Activated CD8-positive, alpha-beta memory T cell treated with anti-CD3 and anti-CD28 coated beads for 48 hours (primary cell): ENCODE results near the gene THEM5.

Experiments used
- DNase-seq, 3 experiments: peaks; one replicate each; pipeline ENCODE4 v3.0.0-alpha.2; 2020; ENCODE audit warnings: low read depth in 2 of 3, low spot score in 2 of 3

THEM5 gene

DNA sequence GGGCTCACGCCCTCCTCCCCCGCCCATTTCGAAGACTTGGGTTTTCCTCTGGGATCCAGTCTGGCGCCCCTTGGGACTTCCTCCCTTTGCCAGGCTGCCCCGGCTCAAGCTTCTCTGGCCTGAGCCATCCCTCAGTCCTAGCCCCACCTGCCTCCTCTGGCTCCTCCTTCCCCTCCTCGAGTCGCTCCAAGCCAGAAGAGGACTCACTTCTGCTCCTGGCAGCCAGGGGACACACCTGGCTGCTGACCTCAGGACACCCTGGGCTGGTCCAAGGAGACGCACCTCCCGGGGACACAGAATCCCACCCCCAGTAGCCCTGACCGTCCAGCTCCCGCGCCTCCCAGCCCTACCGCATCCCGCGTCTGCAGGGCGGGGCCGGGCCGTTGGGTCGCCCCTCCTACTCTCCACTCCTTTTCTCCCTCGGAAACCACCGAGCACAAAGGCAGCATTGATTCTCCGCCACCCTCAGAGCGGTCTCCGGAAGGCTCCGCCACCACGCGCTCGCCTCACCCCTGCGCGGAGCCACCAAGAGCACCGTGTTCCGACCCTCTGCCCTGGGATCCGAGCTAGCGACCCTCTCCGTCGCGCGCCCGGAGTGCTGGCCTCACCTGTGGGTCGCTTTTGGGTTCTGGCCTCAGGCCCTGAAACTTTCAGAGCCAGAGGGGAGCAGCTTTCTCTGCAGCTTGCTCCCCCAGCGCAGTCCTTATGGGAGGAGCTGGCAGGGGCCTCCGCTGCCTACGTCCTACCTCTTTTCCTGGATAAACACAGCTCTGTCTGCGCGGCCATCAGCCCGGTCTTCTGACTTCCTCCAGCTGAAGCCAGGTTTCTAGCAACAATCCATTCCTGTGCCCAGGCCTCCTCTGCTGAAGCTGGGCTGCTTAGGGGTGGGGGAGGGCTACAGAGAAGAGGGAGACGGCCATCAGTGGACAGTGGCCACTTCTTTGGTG is 13.8 kb downstream of the THEM5 start, which contains the start of gene C2CD4D:
Gene C2CD4D, minus strand, starts transcription at position 364 of the 947 bp plus-strand sequence. CDS start 831 bp downstream, outside the sequence.
- peak in 1 of 3 experiments; percentile 55 for DNase-seq

DNA sequence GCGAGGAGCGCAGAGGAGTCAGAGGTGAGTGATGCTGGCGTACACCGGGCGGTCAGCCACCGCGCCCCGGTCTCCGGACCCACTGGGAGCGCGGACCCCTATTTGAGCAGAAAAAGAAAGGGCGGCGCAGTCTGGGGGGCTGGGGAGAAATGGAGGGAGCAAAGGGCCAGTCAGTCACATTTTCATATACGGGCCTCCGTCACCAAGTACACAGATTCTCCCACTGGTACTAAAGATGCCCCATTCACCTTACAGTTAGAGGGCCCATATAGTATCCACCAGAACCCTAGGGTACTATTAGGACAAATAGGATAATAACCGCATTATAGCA is 14.5 kb downstream of the THEM5 start:
- no peak for DNase-seq

DNA sequence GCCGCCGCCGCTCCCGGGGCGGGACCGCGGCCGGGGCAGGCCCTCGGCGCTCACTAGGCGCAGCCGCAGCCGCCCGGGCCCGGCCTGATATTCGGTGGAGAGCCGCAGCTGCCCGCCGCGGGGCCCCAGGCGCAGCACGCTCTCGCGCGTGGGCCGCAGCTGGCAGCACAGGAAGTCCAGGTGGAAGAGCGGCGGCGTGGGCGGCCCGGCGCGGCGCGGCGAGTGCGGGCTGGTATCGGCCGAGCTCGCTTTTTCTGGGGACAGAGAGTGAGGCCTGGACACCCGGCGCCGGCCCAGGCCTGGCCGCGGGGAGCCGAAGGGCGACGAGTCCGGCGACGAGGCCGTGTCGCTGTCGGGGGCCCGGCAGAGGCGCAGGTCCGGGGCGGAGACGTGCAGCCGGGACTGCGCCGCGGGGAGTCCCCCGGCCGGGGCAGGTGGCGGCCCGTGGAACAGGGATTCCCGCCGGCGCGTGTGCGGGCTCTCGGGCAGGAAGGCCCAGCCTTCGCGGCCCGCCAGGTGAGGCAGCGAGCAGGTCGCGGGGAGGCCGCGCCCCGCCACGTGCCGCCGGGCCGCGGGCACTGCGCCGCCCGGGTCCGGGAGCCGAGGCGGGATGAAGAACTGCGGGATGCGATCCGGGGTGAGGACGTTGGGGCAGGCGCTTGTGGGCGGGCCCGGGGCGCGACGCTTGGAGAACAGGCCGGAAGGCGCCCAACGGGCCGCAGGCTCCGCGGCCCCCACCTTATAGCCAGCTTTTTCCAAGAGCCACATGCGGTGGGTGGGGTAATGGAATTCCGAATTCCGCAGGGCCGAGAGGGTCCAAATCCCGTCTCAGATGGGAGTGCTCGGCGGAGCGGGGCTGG is 15.1 kb downstream of the THEM5 start:
- no peak for DNase-seq

DNA sequence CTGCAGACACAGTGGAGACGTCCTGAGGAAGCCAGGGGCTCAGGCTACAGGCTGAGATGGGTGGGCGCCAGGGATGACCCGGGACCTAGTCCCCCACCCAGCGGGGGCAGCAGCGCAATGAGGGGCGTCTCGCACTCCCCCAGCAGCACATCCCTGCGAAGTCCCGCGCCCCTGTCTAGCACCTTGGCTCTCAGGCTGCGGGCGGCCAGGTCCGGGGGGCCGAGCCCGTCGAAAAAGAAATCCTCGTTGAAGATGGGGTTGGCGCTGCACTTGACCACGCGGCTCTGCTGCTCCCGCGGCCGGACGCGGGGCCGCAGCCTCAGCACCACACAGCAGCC is 15.7 kb downstream of the THEM5 start:
- DNase-seq, result no peak

DNA sequence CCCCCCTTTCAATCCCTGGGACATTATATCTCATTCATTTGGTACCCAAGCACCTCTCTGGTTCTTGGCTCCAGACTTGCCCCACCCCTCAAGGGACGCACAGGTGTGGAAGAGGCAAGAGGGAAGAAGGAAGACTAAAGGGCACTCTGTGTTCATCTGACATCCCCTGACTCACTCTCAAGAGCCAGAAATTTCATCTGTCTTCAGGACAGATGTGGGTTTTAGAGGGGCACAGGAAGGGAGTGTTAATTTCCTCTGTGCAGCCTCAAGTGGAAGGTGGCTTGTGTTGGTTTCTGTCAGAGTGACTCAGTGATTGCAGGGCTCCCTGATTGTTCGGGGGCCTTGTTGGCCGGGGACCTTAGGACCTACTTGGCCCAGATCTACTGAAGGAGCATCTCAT is 16.3 kb downstream of the THEM5 start:
- DNase-seq, result no peak

DNA sequence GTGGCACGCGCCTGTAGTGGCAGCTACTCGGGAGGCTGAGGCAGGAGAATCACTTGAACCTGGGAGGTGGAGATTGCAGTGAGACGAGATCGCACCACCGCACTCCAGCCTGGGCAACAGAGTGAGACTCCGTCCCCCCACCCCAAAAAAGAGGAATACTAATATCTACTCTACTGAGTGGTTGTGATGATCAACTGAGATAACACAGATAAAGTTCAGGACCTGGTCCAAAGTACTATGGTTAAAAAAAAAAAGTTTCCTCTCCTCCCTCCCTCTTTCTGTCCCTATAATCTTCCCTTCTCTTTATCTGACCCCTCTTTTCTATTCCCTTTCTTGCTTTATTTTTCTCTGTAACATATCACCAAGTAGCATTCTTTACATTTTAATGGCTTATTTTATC is 17.9 kb downstream of the THEM5 start:
- DNase-seq, result no peak

DNA sequence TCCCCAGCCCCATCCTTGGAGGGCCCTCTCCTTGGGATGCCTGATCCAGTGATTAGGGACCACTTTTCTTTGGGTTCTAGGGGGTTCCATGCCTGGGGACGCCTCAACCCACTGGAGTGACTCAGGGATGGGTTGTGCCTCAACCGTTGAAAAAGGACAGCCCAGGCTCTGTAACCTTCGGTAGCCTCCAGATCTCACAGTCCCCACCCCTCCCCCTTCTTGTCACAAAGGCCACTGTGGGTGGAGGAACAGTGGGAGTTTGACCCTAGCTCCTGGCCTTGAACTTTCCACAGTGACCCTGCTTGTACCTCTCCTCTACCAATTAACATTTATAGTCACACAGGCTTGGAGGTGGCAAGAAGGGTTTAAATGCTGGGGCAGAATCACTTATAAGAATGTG is 19.3 kb downstream of the THEM5 start:
- no peak for DNase-seq

DNA sequence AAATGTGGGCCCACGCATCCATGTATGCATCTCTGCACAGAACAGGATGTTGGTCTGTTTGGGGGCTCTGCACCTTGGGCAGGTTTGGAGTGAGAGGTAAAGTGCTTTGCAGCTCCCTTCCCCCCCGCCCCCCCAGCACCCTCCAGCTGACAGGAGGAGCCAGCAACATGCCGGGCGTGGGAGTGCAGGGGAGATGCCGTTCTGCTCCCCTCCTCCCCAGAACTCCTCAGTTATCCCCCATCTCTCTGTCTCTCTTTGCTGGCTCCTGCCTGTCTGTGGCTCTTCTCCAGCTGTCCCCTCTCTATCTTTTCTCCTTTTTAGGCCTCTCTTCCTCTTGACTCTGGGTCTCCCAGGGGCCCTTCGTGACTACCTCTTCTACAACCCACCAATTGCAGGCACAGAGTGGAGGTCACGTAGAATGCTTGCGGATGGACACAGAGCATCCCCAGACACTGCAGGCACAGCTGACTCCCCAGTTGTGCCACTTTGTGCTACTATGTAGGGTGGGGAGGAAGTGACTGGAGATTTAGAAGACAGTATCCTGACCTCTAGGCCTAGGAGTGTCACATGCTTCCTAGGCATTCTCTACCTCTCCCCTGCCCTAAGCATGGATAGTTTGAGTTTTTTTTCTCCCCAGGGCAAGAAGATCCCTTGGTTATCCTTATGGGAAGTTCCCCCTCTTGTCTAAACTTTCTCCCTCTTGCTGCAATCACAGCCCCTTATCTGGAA is 20.2 kb downstream of the THEM5 start:
- no peak for DNase-seq

DNA sequence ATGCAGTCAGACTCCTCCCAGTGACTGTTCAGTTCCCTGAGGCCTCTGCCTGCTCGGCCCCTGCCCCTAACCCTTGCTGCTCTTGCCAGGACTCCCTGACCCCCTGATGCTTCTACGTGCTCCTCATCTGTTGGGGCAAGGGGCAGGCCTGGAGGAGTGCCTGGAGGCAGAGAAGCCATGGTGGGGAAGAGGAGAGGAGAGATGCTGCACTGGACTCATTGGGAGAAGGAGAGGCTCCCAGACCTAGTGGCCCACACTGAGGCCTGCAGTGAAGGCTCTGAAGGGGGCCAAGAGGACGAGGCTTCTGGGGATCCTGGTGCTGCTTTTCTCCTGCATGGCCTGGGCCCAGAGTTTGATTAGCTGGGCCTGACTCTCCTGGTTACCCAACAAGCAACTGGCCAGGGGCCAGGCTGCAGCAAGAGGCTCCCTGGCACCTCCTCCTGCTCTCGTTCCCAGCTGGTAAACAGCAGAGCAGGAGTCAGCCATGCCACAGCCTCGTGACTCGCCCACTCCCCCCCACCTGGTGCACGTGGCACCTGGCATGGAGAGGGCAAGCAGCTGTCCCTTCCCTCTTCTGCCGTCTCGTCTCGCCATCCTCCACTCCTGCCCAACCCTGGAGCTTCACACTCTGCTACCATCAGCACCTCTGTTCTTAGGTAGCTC is 21.1 kb downstream of the THEM5 start:
- no peak for DNase-seq

DNA sequence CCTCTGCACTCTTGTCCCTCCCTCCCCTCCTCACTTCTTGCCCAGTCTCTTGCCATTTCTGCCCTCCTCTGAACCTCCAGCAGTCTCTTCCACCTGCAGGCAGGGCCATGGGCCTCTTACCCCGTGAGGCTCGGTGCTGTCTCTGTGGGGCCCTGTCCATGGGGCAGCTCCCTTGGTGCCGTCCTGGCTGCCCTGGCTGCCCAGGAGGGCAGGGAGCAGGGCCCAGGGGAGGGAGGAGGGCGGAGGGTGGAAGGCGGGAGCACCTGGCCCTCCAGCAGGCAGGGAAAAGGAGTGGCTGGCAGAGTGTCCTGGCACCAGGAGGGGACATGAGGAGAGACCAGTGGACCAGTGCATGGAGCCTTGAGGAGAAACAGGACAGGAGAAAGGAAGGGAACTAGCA is 21.9 kb downstream of the THEM5 start, which contains the start of gene RORC:
Gene RORC, minus strand, starts transcription at position 198 of the 400 bp plus-strand sequence. Its CDS starts 38 bp downstream, at position 160.
- no peak for DNase-seq

DNA sequence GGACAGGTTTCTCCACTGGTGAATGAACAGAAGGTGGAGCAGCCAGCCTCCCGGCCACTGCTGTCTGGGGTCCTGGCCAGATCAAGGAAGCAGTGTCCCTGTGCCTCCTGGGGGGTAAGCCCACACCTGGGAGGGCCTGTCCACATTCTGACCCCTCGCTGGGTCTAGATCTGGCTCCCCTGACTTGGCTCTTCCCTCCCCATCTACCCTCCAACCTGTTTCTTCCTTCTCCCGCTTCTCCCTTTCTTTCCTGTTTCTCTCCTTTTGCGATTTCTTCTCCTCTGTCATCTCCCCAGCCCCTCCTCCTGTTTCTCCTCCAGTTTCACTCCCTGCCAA is 22.3 kb downstream of the THEM5 start:
- no peak for DNase-seq

DNA sequence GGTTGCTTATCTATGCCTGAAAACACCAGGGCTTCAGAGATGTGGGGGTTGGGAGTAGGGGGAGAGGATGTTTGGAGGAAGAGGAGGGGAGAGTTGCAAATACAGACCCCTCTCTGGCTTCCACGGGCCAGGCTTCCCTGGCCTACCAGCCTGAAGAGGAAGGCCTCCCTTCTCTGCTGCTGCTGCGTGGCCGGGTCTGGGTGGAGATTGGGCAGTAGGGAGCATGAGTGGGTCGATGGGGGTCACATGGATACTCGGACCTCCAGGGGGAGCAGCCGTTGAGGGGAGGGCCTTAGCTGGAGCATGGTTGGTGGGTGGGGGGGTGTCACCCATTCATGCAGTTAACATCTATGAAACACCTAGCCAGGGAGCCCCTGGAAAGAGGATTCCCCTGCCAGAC is 23.5 kb downstream of the THEM5 start:
- no peak for DNase-seq

DNA sequence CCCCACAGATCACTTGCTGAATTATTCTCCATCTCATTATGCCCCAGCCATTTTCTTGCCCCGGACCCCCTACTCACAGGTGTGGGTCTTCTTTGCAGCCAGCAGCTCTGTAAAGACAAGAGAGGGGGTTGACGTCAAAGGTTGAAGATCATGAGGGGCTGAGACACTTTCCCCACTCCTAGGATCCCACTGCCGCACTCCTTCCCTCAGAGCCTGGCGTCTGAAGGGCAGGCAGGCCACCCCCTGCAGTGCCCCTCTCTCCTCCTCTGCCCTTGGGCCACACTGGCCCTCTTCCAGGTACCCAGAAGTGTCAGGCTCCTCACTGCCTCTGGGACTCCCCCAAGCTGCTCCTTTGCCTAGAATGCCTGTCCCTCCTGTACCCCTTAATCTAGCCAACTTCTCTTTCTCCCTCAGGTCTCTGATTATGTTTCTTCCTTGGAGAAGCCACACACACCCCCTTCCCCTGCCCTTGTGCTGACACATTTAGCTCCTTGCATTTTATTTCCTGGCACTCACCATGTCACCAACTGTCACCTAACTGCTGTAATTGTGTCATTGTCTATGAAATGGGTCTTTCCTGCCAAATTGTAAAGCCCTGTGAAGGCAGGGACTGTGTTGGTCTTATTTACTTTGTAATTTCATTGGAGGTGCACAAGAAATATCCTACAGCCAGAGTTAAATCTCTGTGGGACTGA is 24.0 kb downstream of the THEM5 start:
- no peak for DNase-seq

DNA sequence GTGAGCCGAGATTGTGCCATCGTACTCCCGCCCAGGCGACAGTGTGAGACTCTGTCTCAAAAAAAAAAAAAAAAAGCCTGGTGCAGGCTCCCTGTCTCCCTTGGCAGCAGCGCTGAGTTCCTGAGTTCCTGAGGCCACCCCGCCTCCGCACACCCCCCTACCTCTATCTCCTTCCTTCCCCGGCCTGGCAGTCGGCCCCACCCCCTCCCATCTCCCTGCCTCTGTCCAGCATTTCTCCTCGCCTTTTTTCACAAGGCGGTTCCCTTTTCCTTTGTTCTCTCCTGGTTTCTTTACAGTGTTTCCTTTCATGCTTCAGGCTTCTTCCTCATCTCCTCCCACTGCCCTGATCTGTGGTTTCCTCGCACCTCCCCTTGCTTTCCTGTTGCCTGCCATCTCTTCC is 24.6 kb downstream of the THEM5 start:
- no peak for DNase-seq

DNA sequence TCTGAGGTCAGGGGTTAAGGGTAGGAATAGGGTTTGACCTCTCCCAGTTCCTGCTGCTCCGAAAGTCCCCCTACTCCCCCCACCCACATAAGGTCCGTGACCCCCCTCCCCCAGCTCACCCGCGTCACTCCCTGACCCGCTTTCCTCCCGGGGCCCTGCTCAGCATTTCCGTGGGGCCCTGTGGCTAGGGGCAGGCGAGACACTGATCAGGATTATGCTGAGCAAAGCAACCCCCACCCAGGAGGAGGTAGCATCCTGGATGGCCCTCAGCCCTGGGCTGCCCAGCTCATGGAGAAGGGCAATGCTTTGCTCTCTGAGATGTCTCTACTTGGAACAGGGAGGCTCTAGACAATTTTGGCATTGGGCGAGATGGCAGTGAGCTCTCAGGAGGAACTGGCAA is 25.7 kb downstream of the THEM5 start:
- DNase-seq, result no peak

DNA sequence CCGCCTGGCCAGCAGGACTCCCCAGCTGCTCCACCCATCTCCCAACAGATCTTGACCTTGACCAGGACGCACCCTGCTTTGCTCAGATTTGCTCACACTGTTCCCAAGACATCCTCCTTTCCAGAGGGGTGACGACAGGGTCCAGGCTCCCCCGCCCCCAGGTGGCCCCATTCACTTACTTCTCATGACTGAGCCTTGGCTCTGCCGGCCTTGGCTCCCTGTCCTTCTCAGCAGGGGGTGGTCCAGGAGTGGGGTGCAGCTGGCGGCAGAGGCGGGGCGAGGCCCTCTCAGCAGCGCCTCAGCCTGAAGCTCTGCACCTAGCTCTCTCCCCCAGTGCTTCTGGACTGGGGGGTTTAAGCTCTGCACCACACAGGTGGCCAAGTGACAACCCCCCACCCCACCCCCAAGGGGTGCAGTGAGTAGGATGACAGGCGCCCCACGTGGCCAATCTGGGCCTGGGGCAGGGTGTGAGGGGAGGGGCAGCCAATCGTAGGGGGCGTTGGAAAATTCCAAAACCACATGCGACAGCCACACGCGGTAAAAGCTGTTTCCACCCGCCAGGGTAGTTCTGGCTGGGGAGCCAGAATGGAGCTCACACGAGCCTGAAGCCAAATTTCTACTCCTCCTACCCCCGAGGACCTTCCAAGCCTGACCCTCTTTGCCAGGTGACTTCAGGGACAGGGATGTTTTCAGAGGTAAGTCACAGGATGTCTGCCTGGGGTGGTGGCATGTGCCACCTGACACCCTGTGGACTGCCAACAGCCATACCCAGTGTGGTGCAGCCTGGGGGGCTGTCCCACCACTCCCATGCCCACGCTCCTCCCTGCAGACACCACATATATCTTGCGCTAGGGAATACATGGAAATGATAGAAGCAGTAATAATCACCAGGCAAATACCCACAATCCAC is 27.5 kb downstream of the THEM5 start:
- DNase-seq, result peak in 1 of 3 experiments; percentile 26

DNA sequence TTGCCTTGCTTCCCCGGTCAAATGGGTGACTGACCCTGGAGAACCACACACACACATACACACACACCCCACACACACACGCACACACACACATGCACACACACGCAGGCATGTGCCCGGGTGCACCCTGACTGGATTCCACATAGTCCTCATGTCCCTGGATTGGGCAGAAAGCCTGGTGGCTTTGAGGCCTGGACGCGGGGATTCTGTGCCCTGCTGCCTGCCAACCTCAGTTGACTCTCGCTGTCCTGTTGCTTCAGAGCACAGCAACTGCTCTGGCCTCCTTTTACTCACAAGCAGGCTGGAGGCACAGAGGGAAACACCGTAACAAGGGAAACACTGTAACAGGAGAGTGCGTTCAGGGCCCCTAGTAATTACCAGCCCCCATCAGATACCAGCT is 28.3 kb downstream of the THEM5 start:
- DNase-seq, result no peak

DNA sequence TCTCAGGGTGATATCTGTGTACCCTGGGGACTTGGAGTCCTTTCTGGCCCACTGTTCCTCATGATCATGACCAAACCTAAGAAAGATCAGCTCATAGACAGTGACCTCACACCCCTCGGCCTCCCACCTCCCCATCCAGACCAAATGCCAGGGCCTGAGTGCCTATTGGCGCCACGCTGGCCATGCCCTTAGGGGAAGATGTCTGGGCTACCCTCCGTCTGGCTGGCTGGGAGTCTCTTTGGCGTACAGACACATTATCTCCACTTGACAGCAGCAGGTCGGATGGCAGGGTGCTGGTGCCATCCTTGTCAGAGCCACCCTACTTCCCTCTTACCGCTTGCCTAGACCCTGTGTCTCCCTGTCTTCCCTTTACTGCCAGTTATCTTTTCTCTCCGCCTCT is 30.3 kb downstream of the THEM5 start:
- DNase-seq, result no peak

DNA sequence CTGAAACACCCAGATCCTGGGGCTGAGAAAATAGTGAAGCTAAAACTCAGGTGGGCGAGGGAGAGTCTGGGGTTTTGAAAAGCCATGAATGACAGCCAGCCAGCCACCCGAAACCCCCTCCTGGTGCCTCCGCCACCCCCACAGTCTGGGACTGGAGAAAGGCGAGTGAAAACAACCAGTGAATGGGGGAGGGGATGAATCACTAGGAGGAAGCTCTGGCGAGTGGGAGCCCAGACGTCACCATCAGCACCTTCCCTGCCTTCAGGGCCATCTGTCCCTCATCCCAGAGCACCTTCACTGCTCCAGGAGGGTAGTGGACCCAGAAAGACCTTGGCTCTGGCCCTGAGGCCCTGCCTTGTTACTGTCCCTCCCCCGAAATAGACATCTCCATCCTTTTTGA is 31.1 kb downstream of the THEM5 start:
- DNase-seq, result peak in 1 of 3 experiments; percentile 44
